ENCODE data around the gene TSEN34. TPM values are rescaled to one million over a fixed set of nuclear protein-coding genes. Genes with fewer than 3 reads are reported as not detected.
"Not testable (repeated sequence)": the region's sequence is repeated elsewhere in the genome, so short reads cannot be mapped to it uniquely, and the experiment has no call there.

The TSEN34 gene
- total RNA-seq, 1 experiment from 2014 or later, result 167 TPM

GRCh38 chr19:54188215-54188871, 2.8 kb upstream of the TSEN34 start:
- peak; percentile 74 for DNase-seq (ENCODE audit: low spot score)

GRCh38 chr19:54189145-54189734, 1.9 kb upstream of the TSEN34 start, which contains the start of gene MBOAT7:
TSS of gene MBOAT7 (minus strand) at chr19:54189580. CDS start at chr19:54188508, 1,072 bp downstream.
- no peak for DNase-seq (ENCODE audit: low spot score)

GRCh38 chr19:54189735-54190502, 1.2 kb upstream of the TSEN34 start:
- DNase-seq (ENCODE audit: low spot score), result peak; percentile 100

GRCh38 chr19:54190503-54191010, 551 bp upstream of the TSEN34 start:
- DNase-seq (ENCODE audit: low spot score), result peak; percentile 100

- DNase-seq (ENCODE audit: low spot score), result no peak
Observed at GRCh38 chr19:54191811-54192453, 824 bp downstream of the TSEN34 start.

- DNase-seq (ENCODE audit: low spot score), result no peak
Observed at GRCh38 chr19:54193011-54193410, 1.9 kb downstream of the TSEN34 start.

- DNase-seq (ENCODE audit: low spot score), result not testable (repeated sequence)
Observed at GRCh38 chr19:54194463-54194862, 3.4 kb downstream of the TSEN34 start.

GRCh38 chr19:54196536-54196935, 5.4 kb downstream of the TSEN34 start:
- no peak for DNase-seq (ENCODE audit: low spot score)

GRCh38 chr19:54197121-54197520, 6.0 kb downstream of the TSEN34 start:
- DNase-seq (ENCODE audit: low spot score), result peak; percentile 12

GRCh38 chr19:54199401-54199800, 8.3 kb downstream of the TSEN34 start:
- no peak for DNase-seq (ENCODE audit: low spot score)

- no peak for DNase-seq (ENCODE audit: low spot score)
Observed at GRCh38 chr19:54201172-54201701, 10.1 kb downstream of the TSEN34 start.

- no peak for DNase-seq (ENCODE audit: low spot score)
Observed at GRCh38 chr19:54201980-54202379, 10.9 kb downstream of the TSEN34 start.

GRCh38 chr19:54203151-54203611, 12.1 kb downstream of the TSEN34 start:
- no peak for DNase-seq (ENCODE audit: low spot score)

- no peak for DNase-seq (ENCODE audit: low spot score)
Observed at GRCh38 chr19:54204767-54205468, 13.8 kb downstream of the TSEN34 start.

GRCh38 chr19:54206030-54206830, 15.1 kb downstream of the TSEN34 start:
- no peak for DNase-seq (ENCODE audit: low spot score)

- DNase-seq (ENCODE audit: low spot score), result no peak
Observed at GRCh38 chr19:54206831-54207177, 15.7 kb downstream of the TSEN34 start.

GRCh38 chr19:54207193-54207592, 16.1 kb downstream of the TSEN34 start:
- not testable (repeated sequence) for DNase-seq (ENCODE audit: low spot score)

GRCh38 chr19:54207676-54207982, 16.5 kb downstream of the TSEN34 start:
- DNase-seq (ENCODE audit: low spot score), result no peak

- peak; percentile 98 for DNase-seq (ENCODE audit: low spot score)
Observed at GRCh38 chr19:54207983-54208783, 17.1 kb downstream of the TSEN34 start.

- DNase-seq (ENCODE audit: low spot score), result no peak
Observed at GRCh38 chr19:54208784-54209057, 17.6 kb downstream of the TSEN34 start.

Data from H4 (cell line).